Measurements from ENCODE around the gene OTOG.

- no peak for TF ChIP-seq CTCF (IDR thresholded peaks at IDR 0.05)
- TF ChIP-seq EZH2 (IDR thresholded peaks at IDR 0.05; ENCODE audit: borderline replicate concordance, insufficient read depth, low read depth, low read length, poor library complexity, severe bottlenecking) = no peak
Measured at GRCh38 chr11:17526931-17527627, 20.0 kb upstream of the OTOG start.
